Endothelial cell of umbilical vein (primary cell): ENCODE data around the gene FEM1C. TPM values are rescaled to one million over a fixed set of nuclear protein-coding genes. Genes with fewer than 3 reads are reported as not detected.

Experiments used
- BruUV-seq: library from RNA; stranded (reverse); fragments of 400-500 nt; replicated peaks from 2 replicates; lab custom pipeline; 2021; lab: Mats Ljungman, UMichigan
- CTCF ChIA-PET: fragments of 300-600, 350-600 bp; sonication (Branson Sonifier 250); formaldehyde crosslinking; loops from one replicate; lab custom pipeline; 2021; ENCODE audit warnings: antibody characterized with exemption, inconsistent platforms; lab: Charles Lee
- POLR2A ChIA-PET: fragments of 300-600, 350-600 bp; sonication (Branson Sonifier 250); formaldehyde crosslinking; loops from one replicate; lab custom pipeline; 2021; ENCODE audit warnings: antibody characterized with exemption, inconsistent platforms; lab: Charles Lee
- DNase-seq: peaks from one replicate; pipeline ENCODE4 v3.0.0-alpha.2; 2011; ENCODE audit warnings: low read depth, low spot score
- FAIRE-seq: peaks from 2 replicates; lab custom pipeline; 2011; peaks lifted over from hg19 to GRCh38; lab: Jason Lieb, UNC
- H2AFZ ChIP-seq: 2 replicates; pipeline ENCODE4 v1.6.0; 2012; ENCODE audit warnings: low read depth, low read length, control low read depth, inconsistent platforms
- H3K27ac ChIP-seq: 2 replicates; pipeline ENCODE4 v1.5.1; 2011; ENCODE audit warnings: low read depth, mild to moderate bottlenecking, control low read depth, low read length, moderate library complexity; ENCODE audit not compliant: insufficient read depth
- H3K27me3 ChIP-seq, 2 experiments: 2 replicates each; pipeline versions ENCODE4 v1.6.0 to v1.6.1; 2011; ENCODE audit warnings: low read length in 2 of 2, mixed read lengths in 1 of 2; ENCODE audit not compliant: control insufficient read depth in 2 of 2, insufficient read depth in 2 of 2
- H3K36me3 ChIP-seq, 2 experiments: 2 replicates in 1 of 2; 3 replicates in 1 of 2; pipeline ENCODE4 v1.5.1; 2011; ENCODE audit warnings: low read length in 2 of 2, mild to moderate bottlenecking in 1 of 2, moderate library complexity in 1 of 2; ENCODE audit not compliant: control insufficient read depth in 2 of 2, insufficient read depth in 2 of 2; ENCODE audit errors: extremely low read depth in 1 of 2
- H3K4me1 ChIP-seq: 3 replicates; pipeline ENCODE4 v1.5.1; 2011; ENCODE audit warnings: mild to moderate bottlenecking, low read length; ENCODE audit not compliant: control insufficient read depth, insufficient read depth; ENCODE audit errors: extremely low read depth
- H3K4me2 ChIP-seq: 2 replicates; pipeline ENCODE4 v1.6.1; 2011; ENCODE audit warnings: low read length, control low read depth, mixed read lengths; ENCODE audit not compliant: insufficient read depth
- H3K4me3 ChIP-seq, 3 experiments: fragments of 200-600 bp in 1 of 3; sonication (generic), shearing (Covaris generic) in 1 of 3; replicated peaks in 1 of 3; 2 replicates each; pipeline ENCODE4 v1.5.1; 2011 to 2016; ENCODE audit warnings: control low read depth in 3 of 3, low read length in 3 of 3, mild to moderate bottlenecking in 2 of 3, inconsistent platforms in 1 of 3, low read depth in 1 of 3, moderate library complexity in 1 of 3; ENCODE audit not compliant: insufficient read depth in 1 of 3
- H3K79me2 ChIP-seq: 2 replicates; pipeline ENCODE4 v1.6.0; 2012; ENCODE audit warnings: low read length, inconsistent platforms; ENCODE audit not compliant: control insufficient read depth, insufficient read depth
- H3K9ac ChIP-seq: replicated peaks from 2 replicates; pipeline ENCODE3; 2011; ENCODE audit warnings: low read length, control low read depth; ENCODE audit not compliant: insufficient read depth; ENCODE audit errors: extremely low read depth
- H3K9me1 ChIP-seq: replicated peaks from 3 replicates; pipeline ENCODE4 v1.6.0; 2011; ENCODE audit warnings: mild to moderate bottlenecking, low read length; ENCODE audit not compliant: control insufficient read depth, insufficient read depth; ENCODE audit errors: extremely low read depth
- H3K9me3 ChIP-seq: replicated peaks from 2 replicates; pipeline ENCODE4 v1.5.1; 2012; ENCODE audit warnings: low read length, inconsistent platforms; ENCODE audit not compliant: control insufficient read depth, insufficient read depth
- H4K20me1 ChIP-seq: replicated peaks from 2 replicates; pipeline ENCODE3; 2011; ENCODE audit warnings: mild to moderate bottlenecking, low read length; ENCODE audit not compliant: control insufficient read depth, insufficient read depth; ENCODE audit errors: extremely low read depth
- CTCF ChIP-seq, 2 donors: IDR thresholded peaks; 1 replicate in 1 of 2; 2 replicates in 1 of 2; pipeline ENCODE4 v1.5.1; 2011; ENCODE audit warnings: low read length in 2 of 2, mild to moderate bottlenecking in 2 of 2, moderate library complexity in 2 of 2, control low read depth in 1 of 2, inconsistent platforms in 1 of 2, low read depth in 1 of 2; ENCODE audit not compliant: insufficient read depth in 1 of 2; ENCODE audit errors: extremely low read depth in 1 of 2
- EZH2 ChIP-seq: IDR thresholded peaks from 2 replicates; pipeline ENCODE4 v1.6.1; 2012; ENCODE audit warnings: borderline replicate concordance, low read depth, mild to moderate bottlenecking, moderate library complexity, low read length, inconsistent platforms; ENCODE audit not compliant: severe bottlenecking
- FOS ChIP-seq: IDR thresholded peaks from 2 replicates; pipeline ENCODE4 v1.6.1; 2011; ENCODE audit warnings: mild to moderate bottlenecking, low read length, moderate library complexity, borderline replicate concordance; ENCODE audit not compliant: insufficient read depth
- GATA2 ChIP-seq: IDR thresholded peaks from 2 replicates; pipeline ENCODE4 v1.7.0; 2011; ENCODE audit warnings: low read depth, mild to moderate bottlenecking, moderate library complexity, mixed read lengths, low read length; ENCODE audit not compliant: insufficient read length, insufficient read depth
- JUN ChIP-seq: IDR thresholded peaks from 2 replicates; pipeline ENCODE4 v1.6.1; 2011; ENCODE audit warnings: borderline replicate concordance, low read depth; ENCODE audit not compliant: insufficient read length, insufficient read depth
- MYC ChIP-seq: IDR thresholded peaks from one replicate; pipeline ENCODE4 v1.6.1; 2011; ENCODE audit warnings: mild to moderate bottlenecking, low read depth, low read length
- POLR2A ChIP-seq: IDR thresholded peaks from 2 replicates; pipeline ENCODE4 v1.6.1; 2012; ENCODE audit warnings: low read depth, mild to moderate bottlenecking, control low read depth, low read length
- POLR2AphosphoS5 ChIP-seq: IDR thresholded peaks from 2 replicates; pipeline ENCODE4 v1.6.1; 2012; ENCODE audit warnings: low read depth, mild to moderate bottlenecking, control low read depth, low read length, moderate library complexity; ENCODE audit not compliant: insufficient read depth
- dilution Hi-C: fragments of 300-500 bp; cut with MboI; formaldehyde crosslinking; loops from one replicate; pipeline ENCODE4 v1.15.0; 2019; ENCODE audit warnings: low sequenced_read_pairs; ENCODE audit not compliant: extremely low pct_ligation_motif_present
- intact Hi-C: fragments of 100-400 bp; cut with micrococcal nuclease; formaldehyde crosslinking; loops from one replicate; pipeline ENCODE4 v1.10.0; 2022
- polyA plus RNA-seq, 4 experiments: library from polyadenylated mRNA; depleted of rRNA in 3 of 4; stranded (reverse) in 3 of 4; unstranded in 1 of 4; fragments of >200 nt; gene quantifications; 2 replicates each; pipeline versions ENCODE4 v1.2.1 to v1.2.3, GENCODE V29; 2011 to 2012; ENCODE audit warnings: missing spikeins in 1 of 4
- total RNA-seq: library from RNA; stranded (reverse); gene quantifications from 2 replicates; pipeline ENCODE4 v1.2.3, GENCODE V29; 2021
- TF ChIP-seq, protein P1 (sequence below): IDR thresholded peaks from 2 replicates; pipeline ENCODE4 v1.6.1; 2011; ENCODE audit not compliant: insufficient read depth, insufficient read length

Gene FEM1C
- total and polyA plus RNA-seq, 2 donors (not counting 3 experiments of a cell fraction or from before 2014, with no cell fraction given) = 6.2 to 16.0 TPM

- H3K36me3 ChIP-seq = no peaks in the 10 kb centered on the region
- CTCF ChIA-PET = interaction anchor here (6.3 kb wide), 1 partner anchor 268 kb away, joined by 98 read pairs; no protein-coding TSS in a partner anchor
- BruUV-seq = no TSS peak
Measured at GRCh38 chr5:115577741-115578140, 33.2 kb upstream of the FEM1C start.

More at GRCh38 chr5:115577741-115578140, 33.2 kb upstream of the FEM1C start:
- no peaks in the 10 kb centered on the region for H3K27me3 ChIP-seq
- no peaks in the 10 kb centered on the region for H3K9me1 ChIP-seq
- no peak for FAIRE-seq
- H4K20me1 ChIP-seq = no peaks in the 10 kb centered on the region
- no peaks in the 10 kb centered on the region for H3K79me2 ChIP-seq
- H3K4me2 ChIP-seq = no peak overlapping the region
- no peak overlapping the region for H3K27ac ChIP-seq
- DNase-seq = no peak
- intact Hi-C loops = no loop called here
- no peak for TF ChIP-seq POLR2A
- TF ChIP-seq, protein P1, sequence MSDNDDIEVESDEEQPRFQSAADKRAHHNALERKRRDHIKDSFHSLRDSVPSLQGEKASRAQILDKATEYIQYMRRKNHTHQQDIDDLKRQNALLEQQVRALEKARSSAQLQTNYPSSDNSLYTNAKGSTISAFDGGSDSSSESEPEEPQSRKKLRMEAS = no peak
- TF ChIP-seq POLR2AphosphoS5 = no peak
- TF ChIP-seq CTCF (IDR thresholded peaks at IDR 0.05; ENCODE audit: extremely low read depth in 1 of 2, insufficient read depth in 1 of 2, low read depth in 1 of 2, low read length in 2 of 2) = no peak
- no peak for TF ChIP-seq GATA2
- no peak for TF ChIP-seq FOS
- TF ChIP-seq JUN = no peak
- no peak for TF ChIP-seq MYC
- TF ChIP-seq EZH2 = no peak
- no peaks in the 10 kb centered on the region for H3K9me3 ChIP-seq
- H3K4me3 ChIP-seq = no peak overlapping the region
- dilution Hi-C loops = no loop called here
- H3K9ac ChIP-seq = no peak overlapping the region
- no peak overlapping the region for H2AFZ ChIP-seq
- POLR2A ChIA-PET = no interaction called here
- peaks cover 30% of the 10 kb centered on the region for H3K4me1 ChIP-seq
